ENCODE data around the gene GLP2R.

DNA sequence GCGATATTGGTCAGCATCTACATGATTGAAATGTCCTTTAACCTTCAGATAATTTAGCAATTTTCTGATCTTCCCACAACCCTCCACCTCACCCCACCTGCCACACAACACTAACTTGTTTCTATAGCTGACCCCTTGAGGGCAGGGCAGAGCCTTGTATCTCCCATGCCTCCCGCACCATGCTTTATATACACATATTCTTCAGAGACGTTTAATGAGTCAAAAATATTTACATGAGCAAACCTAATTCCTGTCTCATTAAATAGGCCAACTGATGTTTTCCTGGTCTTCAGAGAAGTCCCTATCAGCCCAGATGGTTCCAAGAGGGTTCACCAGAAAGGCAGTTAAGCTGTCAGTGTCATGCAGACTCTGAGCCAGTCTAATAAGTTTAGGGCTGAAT lies 27.7 kb upstream of the GLP2R start:
- TF ChIP-seq, protein P1, sequence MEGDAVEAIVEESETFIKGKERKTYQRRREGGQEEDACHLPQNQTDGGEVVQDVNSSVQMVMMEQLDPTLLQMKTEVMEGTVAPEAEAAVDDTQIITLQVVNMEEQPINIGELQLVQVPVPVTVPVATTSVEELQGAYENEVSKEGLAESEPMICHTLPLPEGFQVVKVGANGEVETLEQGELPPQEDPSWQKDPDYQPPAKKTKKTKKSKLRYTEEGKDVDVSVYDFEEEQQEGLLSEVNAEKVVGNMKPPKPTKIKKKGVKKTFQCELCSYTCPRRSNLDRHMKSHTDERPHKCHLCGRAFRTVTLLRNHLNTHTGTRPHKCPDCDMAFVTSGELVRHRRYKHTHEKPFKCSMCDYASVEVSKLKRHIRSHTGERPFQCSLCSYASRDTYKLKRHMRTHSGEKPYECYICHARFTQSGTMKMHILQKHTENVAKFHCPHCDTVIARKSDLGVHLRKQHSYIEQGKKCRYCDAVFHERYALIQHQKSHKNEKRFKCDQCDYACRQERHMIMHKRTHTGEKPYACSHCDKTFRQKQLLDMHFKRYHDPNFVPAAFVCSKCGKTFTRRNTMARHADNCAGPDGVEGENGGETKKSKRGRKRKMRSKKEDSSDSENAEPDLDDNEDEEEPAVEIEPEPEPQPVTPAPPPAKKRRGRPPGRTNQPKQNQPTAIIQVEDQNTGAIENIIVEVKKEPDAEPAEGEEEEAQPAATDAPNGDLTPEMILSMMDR (conservative IDR thresholded peaks at IDR 0.05; ENCODE audit: low read depth, low read length), result no peak
- no peak for TF ChIP-seq EZH2 (IDR thresholded peaks at IDR 0.05; ENCODE audit: borderline replicate concordance, low read depth, low read length, poor library complexity, severe bottlenecking)

Measured in A673 (cell line).